K562 (cell line): ENCODE data around the gene AGXT.

Source experiments
- ARNT ChIP-seq, 2 experiments: fragments of 450-650 bp; IDR thresholded peaks; 2 replicates each; pipeline ENCODE4 v1.6.1; 2016; ENCODE audit warnings: mild to moderate bottlenecking in 1 of 2
- ATF1 ChIP-seq, 2 experiments: fragments of 450-650 bp in 1 of 2; IDR thresholded peaks; 2 replicates each; pipeline ENCODE4 v1.6.1; 2016; ENCODE audit warnings: missing compliant biosample characterization in 1 of 2, missing genetic modification characterization in 1 of 2
- CTBP1 ChIP-seq: fragments of 450-650 bp; IDR thresholded peaks from 2 replicates; pipeline ENCODE4 v1.6.1; 2016; ENCODE audit warnings: borderline replicate concordance
- FOSL1 ChIP-seq: fragments of 200-800 bp; sonication (Bioruptor generic); conservative IDR thresholded peaks from 2 replicates; pipeline ENCODE4 v1.6.1; 2016; ENCODE audit warnings: missing genetic modification characterization, missing compliant biosample characterization
- JUN ChIP-seq, 2 experiments: sonication (generic) in 1 of 2; formaldehyde crosslinking in 1 of 2; IDR thresholded peaks; 2 replicates each; pipeline versions ENCODE4 v1.6.1 to v1.8.0; 2012 to 2022; ENCODE audit warnings: borderline replicate concordance in 2 of 2, mild to moderate bottlenecking in 2 of 2, improper control_type of control experiment in 1 of 2, low read depth in 1 of 2, low read length in 1 of 2, missing genetic modification reagents in 1 of 2
- MXI1 ChIP-seq: IDR thresholded peaks from 2 replicates; pipeline ENCODE4 v1.6.1; 2011; ENCODE audit warnings: low read depth, mild to moderate bottlenecking, improper control_type of control experiment, low read length
- RBBP5 ChIP-seq: fragments of 200-600 bp; sonication (generic); IDR thresholded peaks from 2 replicates; pipeline ENCODE4 v1.6.1; 2012; ENCODE audit warnings: borderline replicate concordance, mild to moderate bottlenecking, low read length, control low read depth, inconsistent platforms; ENCODE audit not compliant: insufficient read depth, poor library complexity, severe bottlenecking
- RBFOX2 ChIP-seq: fragments of 200-400 bp; formaldehyde crosslinking; IDR thresholded peaks from 2 replicates; pipeline ENCODE4 v1.6.1; 2017; ENCODE audit warnings: low read depth, mild to moderate bottlenecking, low read length, moderate library complexity
- SMARCB1 ChIP-seq: IDR thresholded peaks from 2 replicates; pipeline ENCODE4 v1.6.1; 2011; ENCODE audit warnings: improper control_type of control experiment, low read depth; ENCODE audit not compliant: insufficient read length
- TF ChIP-seq, protein P1 (sequence below), 3 experiments: IDR thresholded peaks in 2 of 3; conservative IDR thresholded peaks in 1 of 3; 2 replicates each; pipeline ENCODE4 v1.5.1; 2011 to 2012; ENCODE audit warnings: low read length in 3 of 3, mild to moderate bottlenecking in 3 of 3, control low read depth in 2 of 3, improper control_type of control experiment in 1 of 3, inconsistent platforms in 1 of 3, low read depth in 1 of 3, mixed read lengths in 1 of 3, moderate library complexity in 1 of 3; ENCODE audit not compliant: insufficient read depth in 2 of 3
- TF ChIP-seq, protein P2 (sequence below): sonication (generic); formaldehyde crosslinking; IDR thresholded peaks from 2 replicates; pipeline ENCODE4 v1.8.0; 2022; ENCODE audit warnings: mild to moderate bottlenecking, missing genetic modification reagents
- TF ChIP-seq, protein P3 (sequence below): fragments of 150-350 bp; conservative IDR thresholded peaks from 2 replicates; pipeline ENCODE4 v1.6.1; 2014; ENCODE audit warnings: low read length

DNA sequence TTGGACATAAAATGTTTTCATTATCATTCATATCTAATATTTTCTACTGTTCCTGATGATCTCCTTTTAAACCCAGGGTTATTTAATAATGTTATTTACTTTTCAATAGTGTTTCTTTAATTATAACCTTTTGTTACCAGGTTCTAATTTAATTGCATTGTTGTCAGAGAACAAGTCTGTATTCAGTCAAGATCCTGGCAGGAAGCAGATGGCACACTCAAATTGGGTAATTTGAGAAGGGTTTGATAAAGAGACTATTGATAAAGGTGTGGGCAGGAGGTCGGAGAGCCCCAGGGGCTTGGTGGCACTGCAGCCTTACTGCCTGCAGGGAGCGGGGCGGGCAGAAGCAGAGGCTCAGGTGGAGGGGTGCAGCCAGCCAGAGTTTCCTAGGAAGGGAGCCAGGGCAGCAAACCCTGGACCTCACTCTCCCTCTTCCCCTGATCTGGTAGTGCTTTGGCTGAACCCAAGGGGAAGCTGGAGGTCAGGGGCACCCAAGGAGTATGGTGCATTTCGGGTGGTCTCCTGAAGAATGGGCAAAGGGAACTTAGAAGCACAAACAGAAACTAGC, 46.3 kb upstream of the AGXT start:
- TF ChIP-seq ARNT (IDR thresholded peaks at IDR 0.05) (no peak), FOSL1 (tag) (no peak), JUN (IDR thresholded peaks at IDR 0.05; ENCODE audit: borderline replicate concordance, low read depth, low read length) (no peak), JUN (CRISPR knock-in tag; IDR thresholded peaks at IDR 0.05; ENCODE audit: borderline replicate concordance) (no peak), MXI1 (no peak), CTBP1 (no peak), ATF1 (CRISPR knock-in tag; IDR thresholded peaks at IDR 0.05) (no peak), ATF1 (tag; IDR thresholded peaks at IDR 0.05) (no peak), RBFOX2 (no peak), RBBP5 (no peak), SMARCB1 (no peak)
- TF ChIP-seq, protein P1, sequence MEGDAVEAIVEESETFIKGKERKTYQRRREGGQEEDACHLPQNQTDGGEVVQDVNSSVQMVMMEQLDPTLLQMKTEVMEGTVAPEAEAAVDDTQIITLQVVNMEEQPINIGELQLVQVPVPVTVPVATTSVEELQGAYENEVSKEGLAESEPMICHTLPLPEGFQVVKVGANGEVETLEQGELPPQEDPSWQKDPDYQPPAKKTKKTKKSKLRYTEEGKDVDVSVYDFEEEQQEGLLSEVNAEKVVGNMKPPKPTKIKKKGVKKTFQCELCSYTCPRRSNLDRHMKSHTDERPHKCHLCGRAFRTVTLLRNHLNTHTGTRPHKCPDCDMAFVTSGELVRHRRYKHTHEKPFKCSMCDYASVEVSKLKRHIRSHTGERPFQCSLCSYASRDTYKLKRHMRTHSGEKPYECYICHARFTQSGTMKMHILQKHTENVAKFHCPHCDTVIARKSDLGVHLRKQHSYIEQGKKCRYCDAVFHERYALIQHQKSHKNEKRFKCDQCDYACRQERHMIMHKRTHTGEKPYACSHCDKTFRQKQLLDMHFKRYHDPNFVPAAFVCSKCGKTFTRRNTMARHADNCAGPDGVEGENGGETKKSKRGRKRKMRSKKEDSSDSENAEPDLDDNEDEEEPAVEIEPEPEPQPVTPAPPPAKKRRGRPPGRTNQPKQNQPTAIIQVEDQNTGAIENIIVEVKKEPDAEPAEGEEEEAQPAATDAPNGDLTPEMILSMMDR (IDR thresholded peaks at IDR 0.05 in 2 of 3, conservative IDR thresholded peaks at IDR 0.05 in 1 of 3; ENCODE audit: insufficient read depth in 2 of 3, low read depth in 1 of 3, low read length in 3 of 3), result no peak
- TF ChIP-seq, protein P2, sequence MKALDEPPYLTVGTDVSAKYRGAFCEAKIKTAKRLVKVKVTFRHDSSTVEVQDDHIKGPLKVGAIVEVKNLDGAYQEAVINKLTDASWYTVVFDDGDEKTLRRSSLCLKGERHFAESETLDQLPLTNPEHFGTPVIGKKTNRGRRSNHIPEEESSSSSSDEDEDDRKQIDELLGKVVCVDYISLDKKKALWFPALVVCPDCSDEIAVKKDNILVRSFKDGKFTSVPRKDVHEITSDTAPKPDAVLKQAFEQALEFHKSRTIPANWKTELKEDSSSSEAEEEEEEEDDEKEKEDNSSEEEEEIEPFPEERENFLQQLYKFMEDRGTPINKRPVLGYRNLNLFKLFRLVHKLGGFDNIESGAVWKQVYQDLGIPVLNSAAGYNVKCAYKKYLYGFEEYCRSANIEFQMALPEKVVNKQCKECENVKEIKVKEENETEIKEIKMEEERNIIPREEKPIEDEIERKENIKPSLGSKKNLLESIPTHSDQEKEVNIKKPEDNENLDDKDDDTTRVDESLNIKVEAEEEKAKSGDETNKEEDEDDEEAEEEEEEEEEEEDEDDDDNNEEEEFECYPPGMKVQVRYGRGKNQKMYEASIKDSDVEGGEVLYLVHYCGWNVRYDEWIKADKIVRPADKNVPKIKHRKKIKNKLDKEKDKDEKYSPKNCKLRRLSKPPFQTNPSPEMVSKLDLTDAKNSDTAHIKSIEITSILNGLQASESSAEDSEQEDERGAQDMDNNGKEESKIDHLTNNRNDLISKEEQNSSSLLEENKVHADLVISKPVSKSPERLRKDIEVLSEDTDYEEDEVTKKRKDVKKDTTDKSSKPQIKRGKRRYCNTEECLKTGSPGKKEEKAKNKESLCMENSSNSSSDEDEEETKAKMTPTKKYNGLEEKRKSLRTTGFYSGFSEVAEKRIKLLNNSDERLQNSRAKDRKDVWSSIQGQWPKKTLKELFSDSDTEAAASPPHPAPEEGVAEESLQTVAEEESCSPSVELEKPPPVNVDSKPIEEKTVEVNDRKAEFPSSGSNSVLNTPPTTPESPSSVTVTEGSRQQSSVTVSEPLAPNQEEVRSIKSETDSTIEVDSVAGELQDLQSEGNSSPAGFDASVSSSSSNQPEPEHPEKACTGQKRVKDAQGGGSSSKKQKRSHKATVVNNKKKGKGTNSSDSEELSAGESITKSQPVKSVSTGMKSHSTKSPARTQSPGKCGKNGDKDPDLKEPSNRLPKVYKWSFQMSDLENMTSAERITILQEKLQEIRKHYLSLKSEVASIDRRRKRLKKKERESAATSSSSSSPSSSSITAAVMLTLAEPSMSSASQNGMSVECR (CRISPR knock-in tag), result no peak
- TF ChIP-seq, protein P3, sequence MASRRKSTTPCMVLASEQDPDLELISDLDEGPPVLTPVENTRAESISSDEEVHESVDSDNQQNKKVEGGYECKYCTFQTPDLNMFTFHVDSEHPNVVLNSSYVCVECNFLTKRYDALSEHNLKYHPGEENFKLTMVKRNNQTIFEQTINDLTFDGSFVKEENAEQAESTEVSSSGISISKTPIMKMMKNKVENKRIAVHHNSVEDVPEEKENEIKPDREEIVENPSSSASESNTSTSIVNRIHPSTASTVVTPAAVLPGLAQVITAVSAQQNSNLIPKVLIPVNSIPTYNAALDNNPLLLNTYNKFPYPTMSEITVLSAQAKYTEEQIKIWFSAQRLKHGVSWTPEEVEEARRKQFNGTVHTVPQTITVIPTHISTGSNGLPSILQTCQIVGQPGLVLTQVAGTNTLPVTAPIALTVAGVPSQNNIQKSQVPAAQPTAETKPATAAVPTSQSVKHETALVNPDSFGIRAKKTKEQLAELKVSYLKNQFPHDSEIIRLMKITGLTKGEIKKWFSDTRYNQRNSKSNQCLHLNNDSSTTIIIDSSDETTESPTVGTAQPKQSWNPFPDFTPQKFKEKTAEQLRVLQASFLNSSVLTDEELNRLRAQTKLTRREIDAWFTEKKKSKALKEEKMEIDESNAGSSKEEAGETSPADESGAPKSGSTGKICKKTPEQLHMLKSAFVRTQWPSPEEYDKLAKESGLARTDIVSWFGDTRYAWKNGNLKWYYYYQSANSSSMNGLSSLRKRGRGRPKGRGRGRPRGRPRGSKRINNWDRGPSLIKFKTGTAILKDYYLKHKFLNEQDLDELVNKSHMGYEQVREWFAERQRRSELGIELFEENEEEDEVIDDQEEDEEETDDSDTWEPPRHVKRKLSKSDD, result no peak
